Right lobe of liver (tissue), 6 donors: Measurements from ENCODE around the gene CREBBP. TPM values are rescaled to one million over a fixed set of nuclear protein-coding genes. Genes with fewer than 3 reads are reported as not detected.

ENCODE experiments used
- ATAC-seq, 4 donors: fragments of 200-7000 bp; cut with Tn5 transposase; one replicate each; pipeline ENCODE4 v1.9.1; 2020; ENCODE audit warnings: mild to moderate bottlenecking in 4 of 4, moderate library complexity in 4 of 4
- DNase-seq, 3 donors: peaks; one replicate each; pipeline ENCODE4 v3.0.0-alpha.2; 2020
- H3K27ac ChIP-seq, 3 donors: fragments of 200-600 bp; one replicate each; pipeline ENCODE4 v1.8.0; 2022
- H3K27me3 ChIP-seq, 2 donors: fragments of 200-600 bp; one replicate each; pipeline ENCODE4 v1.8.0; 2022
- H3K36me3 ChIP-seq, 4 donors: fragments of 200-600 bp; sonication (generic) in 1 of 4; one replicate each; pipeline versions ENCODE4 v1.5.1 to v1.8.0; 2017 to 2022; ENCODE audit warnings: control low read depth in 1 of 4
- H3K4me1 ChIP-seq, 4 donors: fragments of 200-600 bp; sonication (generic) in 1 of 4; one replicate each; pipeline versions ENCODE4 v1.5.1 to v1.8.0; 2017 to 2022; ENCODE audit warnings: control low read depth in 1 of 4
- H3K4me3 ChIP-seq, 3 donors: fragments of 200-600 bp; one replicate each; pipeline ENCODE4 v1.8.0; 2022
- H3K9me3 ChIP-seq, 4 donors: fragments of 200-600 bp; sonication (generic) in 1 of 4; one replicate each; pipeline versions ENCODE4 v1.5.1 to v1.8.0; 2017 to 2022; ENCODE audit warnings: control low read depth in 1 of 4
- POLR2A ChIP-seq: fragments of 450-650 bp; IDR thresholded peaks from one replicate; pipeline ENCODE4 v1.6.1; 2017; ENCODE audit warnings: antibody characterized with exemption, mild to moderate bottlenecking
- WGBS: methylation state at CpG from one replicate; pipeline ENCODE4 v1.1.6; 2018; ENCODE audit warnings: low coverage, low lambda C conversion rate; ENCODE audit not compliant: insufficient coverage; ENCODE audit errors: missing lambda C conversion rate; 5-methylcytosine and 5-hydroxymethylcytosine counted together
- intact Hi-C, 2 donors: fragments of 100-400 bp; cut with DNase I; formaldehyde crosslinking; loops; one replicate each; pipeline versions ENCODE4 v1.11.2 to v1.14.1; 2022
- total RNA-seq, 6 experiments: library from RNA; depleted of rRNA in 2 of 6; stranded (reverse); fragments of >200 nt in 2 of 6; fragmentation: NEBNext Ultra II Directional in 3 of 6; extraction: Animal tissue kit (Norgen Biotek cat#: 25700) in 3 of 6; gene quantifications; one replicate each; pipeline versions ENCODE4 v1.1.0 to v1.2.4, GENCODE V29; 2016 to 2023
- TF ChIP-seq, protein P1 (sequence below), 4 donors: fragments of 200-600 bp in 3 of 4; fragments of 450-650 bp in 1 of 4; IDR thresholded peaks; one replicate each; pipeline versions ENCODE4 v1.5.1 to v1.8.0; 2016 to 2022; ENCODE audit warnings: antibody characterized with exemption in 4 of 4, mild to moderate bottlenecking in 2 of 4
- donor health status: DM: no; HTN: yes; CAD: no.
- donor health status: DM: no; HTN: no; CAD: no.
- donor health status: DM: no; HTN: no; CAD: no.
- donor health status: DM: no; HTN: yes; CAD: no.
- donor health status: DM: no; HTN: yes; CAD: no.

The CREBBP gene
- total RNA-seq, 6 experiments from 2014 or later: 18.1 to 39.8 (median 29.2) TPM

DNA sequence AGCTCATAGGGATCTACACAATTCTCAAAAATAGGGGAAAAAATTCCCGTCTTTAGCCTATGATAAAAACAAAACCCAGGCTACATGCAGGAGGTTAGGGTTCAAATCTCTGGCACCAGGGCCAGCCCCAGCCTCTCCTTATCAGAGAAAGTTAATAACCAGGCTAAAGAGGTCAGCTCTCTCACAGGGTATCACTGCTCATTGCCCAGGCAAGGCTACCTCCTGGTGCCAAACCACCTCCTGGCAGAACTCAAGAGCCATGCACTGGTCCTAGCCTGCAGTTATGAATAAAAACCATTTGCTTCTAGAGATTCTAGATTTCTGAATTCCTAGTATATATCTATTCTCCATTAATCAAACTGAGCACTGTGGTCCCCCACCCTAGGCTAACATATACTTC is 65.8 kb downstream of the CREBBP start:
- Histone ChIP-seq H3K9me3 (no peaks in the 10 kb centered on the region), H3K27ac (no peak overlapping the region), H3K4me3 (no peak overlapping the region), H3K27me3 (no peaks in the 10 kb centered on the region), H3K36me3 (peaks cover 0 to 4% (median 0%) of the 10 kb centered on the region in 4 donors), H3K4me1 (peaks cover 0 to 49% (median 17%) of the 10 kb centered on the region in 4 donors)
- peak; percentile 40 to 92 (median 62) for ATAC-seq
- intact Hi-C loops: no loop called here
- TF ChIP-seq POLR2A: no peak
- TF ChIP-seq, protein P1, sequence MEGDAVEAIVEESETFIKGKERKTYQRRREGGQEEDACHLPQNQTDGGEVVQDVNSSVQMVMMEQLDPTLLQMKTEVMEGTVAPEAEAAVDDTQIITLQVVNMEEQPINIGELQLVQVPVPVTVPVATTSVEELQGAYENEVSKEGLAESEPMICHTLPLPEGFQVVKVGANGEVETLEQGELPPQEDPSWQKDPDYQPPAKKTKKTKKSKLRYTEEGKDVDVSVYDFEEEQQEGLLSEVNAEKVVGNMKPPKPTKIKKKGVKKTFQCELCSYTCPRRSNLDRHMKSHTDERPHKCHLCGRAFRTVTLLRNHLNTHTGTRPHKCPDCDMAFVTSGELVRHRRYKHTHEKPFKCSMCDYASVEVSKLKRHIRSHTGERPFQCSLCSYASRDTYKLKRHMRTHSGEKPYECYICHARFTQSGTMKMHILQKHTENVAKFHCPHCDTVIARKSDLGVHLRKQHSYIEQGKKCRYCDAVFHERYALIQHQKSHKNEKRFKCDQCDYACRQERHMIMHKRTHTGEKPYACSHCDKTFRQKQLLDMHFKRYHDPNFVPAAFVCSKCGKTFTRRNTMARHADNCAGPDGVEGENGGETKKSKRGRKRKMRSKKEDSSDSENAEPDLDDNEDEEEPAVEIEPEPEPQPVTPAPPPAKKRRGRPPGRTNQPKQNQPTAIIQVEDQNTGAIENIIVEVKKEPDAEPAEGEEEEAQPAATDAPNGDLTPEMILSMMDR (IDR thresholded peaks at IDR 0.05): no peak
- 42% methylated on average over 1 of the region's 1 CpG for WGBS
- peak in 2 of 3 donors; percentile 62 to 69 for DNase-seq

DNA sequence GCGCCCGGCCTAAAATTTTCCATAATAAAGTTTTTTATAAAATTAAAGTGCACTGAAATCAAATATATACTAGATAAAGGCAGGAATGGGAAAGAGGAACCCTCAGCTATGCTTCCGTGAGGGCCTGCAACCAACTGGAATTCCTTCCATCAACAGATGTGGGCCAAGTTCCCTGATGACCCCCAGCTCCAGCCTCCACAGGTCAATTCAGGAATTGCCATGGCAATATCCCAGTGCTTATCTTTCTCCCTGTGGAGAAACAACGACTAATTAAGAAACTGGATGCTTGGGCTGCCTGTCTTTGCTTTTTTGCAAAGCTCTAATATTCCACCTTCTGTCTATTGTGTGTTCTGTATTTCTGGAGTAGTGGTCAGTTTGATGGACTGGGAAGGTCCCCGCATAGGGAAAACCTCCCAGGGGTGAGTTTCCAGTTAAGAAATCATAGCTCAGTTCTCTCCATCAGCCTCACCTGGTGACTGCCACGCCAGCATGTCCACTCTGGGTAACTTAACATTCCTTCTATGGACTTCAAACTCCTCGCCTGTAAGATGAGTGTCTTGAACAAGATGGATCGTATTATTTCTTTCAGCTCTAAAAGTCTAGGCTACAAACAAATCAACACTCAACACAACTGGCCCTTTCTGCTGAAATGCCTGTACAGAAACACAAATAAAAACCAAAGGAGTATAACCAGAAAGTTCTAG is 67.9 kb downstream of the CREBBP start:
- WGBS: 78% methylated on average over 8 of the region's 8 CpGs
- H3K27ac ChIP-seq: no peak overlapping the region
- H3K9me3 ChIP-seq: no peaks in the 10 kb centered on the region
- no peak for TF ChIP-seq POLR2A
- TF ChIP-seq, protein P1 (IDR thresholded peaks at IDR 0.05): no peak
- no peak overlapping the region for H3K4me3 ChIP-seq
- no peaks in the 10 kb centered on the region for H3K27me3 ChIP-seq
- ATAC-seq (no peak), DNase-seq (no peak)
- peaks cover 0 to 11% (median 0%) of the 10 kb centered on the region in 4 donors for H3K36me3 ChIP-seq
- intact Hi-C loops: no loop called here
- H3K4me1 ChIP-seq: peaks cover 0 to 57% (median 16%) of the 10 kb centered on the region in 4 donors

DNA sequence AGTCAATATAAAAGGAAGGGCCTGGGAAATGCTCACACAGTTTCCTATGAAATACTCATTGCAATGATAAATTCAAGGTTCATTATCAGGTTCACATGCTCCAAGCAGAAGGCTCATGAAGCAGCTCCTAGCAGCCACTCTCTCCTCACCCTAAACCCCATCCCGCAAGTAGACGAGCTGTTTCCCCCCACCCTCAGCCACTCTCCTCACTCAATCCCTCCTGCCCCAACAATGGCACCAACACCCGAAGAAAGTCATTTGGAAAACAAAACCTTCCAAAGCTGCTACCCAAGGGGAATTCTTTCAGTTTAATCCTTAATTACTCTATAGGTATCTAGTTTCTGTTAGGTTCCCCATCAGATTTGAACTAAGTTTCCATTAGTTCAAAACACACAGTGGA is 69.7 kb downstream of the CREBBP start:
- no peak for TF ChIP-seq POLR2A
- Histone ChIP-seq H3K27ac (no peak overlapping the region), H3K27me3 (no peaks in the 10 kb centered on the region), H3K4me3 (no peak overlapping the region), H3K9me3 (no peaks in the 10 kb centered on the region), H3K4me1 (peaks cover 0 to 59% (median 15%) of the 10 kb centered on the region in 4 donors), H3K36me3 (peaks cover 0 to 11% (median 0%) of the 10 kb centered on the region in 4 donors)
- WGBS: 71% methylated on average over 1 of the region's 3 CpGs
- DNase-seq: no peak
- intact Hi-C loops: no loop called here
- no peak for ATAC-seq

DNA sequence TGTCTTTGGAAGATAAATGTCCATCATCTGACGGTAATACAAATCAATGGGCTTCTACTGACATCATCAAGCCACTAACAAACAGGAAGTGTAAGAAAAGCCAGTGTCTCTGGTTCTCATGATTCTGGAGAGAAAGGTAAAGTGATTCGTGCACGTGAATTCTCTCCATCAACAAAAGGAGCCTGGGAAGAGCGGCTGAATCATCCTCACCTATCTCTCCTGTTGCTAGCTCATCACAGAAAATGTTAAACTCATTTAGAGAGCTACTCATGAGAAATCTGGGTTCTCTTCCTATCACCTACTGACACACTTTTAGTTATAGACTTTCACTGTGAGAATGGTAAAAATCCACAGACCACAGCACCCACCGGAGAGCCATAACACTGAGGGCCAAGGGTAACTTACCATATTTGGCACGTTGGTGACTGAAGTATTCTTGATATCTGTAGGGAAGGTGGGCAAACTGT is 70.3 kb downstream of the CREBBP start:
- peaks cover 0 to 58% (median 15%) of the 10 kb centered on the region in 4 donors for H3K4me1 ChIP-seq
- H3K9me3 ChIP-seq: no peaks in the 10 kb centered on the region
- no peak for TF ChIP-seq POLR2A
- TF ChIP-seq, protein P1 (IDR thresholded peaks at IDR 0.05): no peak
- intact Hi-C loops: no loop called here
- no peak for DNase-seq
- no peak overlapping the region for H3K4me3 ChIP-seq
- peaks cover 0 to 11% (median 0%) of the 10 kb centered on the region in 4 donors for H3K36me3 ChIP-seq
- ATAC-seq: no peak
- no peaks in the 10 kb centered on the region for H3K27me3 ChIP-seq
- WGBS: 71% methylated on average over 6 of the region's 6 CpGs
- no peak overlapping the region for H3K27ac ChIP-seq

DNA sequence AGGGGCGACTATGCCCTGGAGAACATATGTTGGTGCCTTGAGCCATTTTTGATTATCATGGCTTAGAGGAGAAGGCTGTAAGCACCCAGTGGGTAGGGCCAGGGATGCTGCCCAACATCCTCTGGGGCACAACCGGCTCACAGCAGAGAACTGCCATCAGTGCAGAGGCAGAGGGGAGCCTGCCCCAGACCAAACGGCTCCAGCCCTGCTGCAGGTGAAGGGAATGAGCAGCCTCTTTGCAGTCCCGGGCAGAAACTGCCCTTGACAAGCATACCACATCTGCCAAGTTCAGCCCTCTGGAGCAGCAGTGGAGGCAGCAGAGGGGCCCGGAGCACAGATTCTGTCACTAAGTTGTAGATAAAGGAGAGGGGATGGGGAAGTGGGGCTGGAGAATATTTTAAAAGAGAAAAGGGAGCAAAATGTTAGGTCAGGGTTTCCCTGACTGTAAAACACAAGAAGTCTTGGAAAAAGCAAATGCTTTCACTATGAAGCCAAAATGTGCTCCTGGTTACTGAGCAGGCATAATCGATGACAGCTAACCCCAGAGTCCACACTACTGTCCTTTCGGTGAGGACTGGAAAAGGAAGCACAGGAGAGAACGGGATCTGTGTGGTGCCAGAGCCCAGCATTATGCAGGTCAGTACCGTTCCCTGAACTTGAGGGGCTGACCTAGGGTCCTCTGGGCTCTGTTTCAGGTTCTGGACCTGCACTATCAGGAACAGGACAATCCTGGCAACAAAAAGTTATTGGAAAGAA is 72.0 kb downstream of the CREBBP start:
- WGBS: 42% methylated on average over 6 of the region's 9 CpGs
- intact Hi-C loops: no loop called here
- DNase-seq: no peak

More for the DNA sequence above, 72.0 kb downstream of the CREBBP start:
- peak; percentile 77 to 88 (median 82) for ATAC-seq
- H3K27ac ChIP-seq: peak overlapping the region in 2 of 3 donors; percentile 8 to 27
- TF ChIP-seq POLR2A: no peak
- TF ChIP-seq, protein P1 (IDR thresholded peaks at IDR 0.05): no peak
- no peaks in the 10 kb centered on the region for H3K9me3 ChIP-seq
- H3K4me1 ChIP-seq: peaks cover 0 to 56% (median 19%) of the 10 kb centered on the region in 4 donors
- H3K36me3 ChIP-seq: peaks cover 0 to 11% (median 0%) of the 10 kb centered on the region in 4 donors
- H3K27me3 ChIP-seq: no peaks in the 10 kb centered on the region
- no peak overlapping the region for H3K4me3 ChIP-seq
